ENCODE measurements around the gene GABRR1.

The GABRR1 gene

DNA sequence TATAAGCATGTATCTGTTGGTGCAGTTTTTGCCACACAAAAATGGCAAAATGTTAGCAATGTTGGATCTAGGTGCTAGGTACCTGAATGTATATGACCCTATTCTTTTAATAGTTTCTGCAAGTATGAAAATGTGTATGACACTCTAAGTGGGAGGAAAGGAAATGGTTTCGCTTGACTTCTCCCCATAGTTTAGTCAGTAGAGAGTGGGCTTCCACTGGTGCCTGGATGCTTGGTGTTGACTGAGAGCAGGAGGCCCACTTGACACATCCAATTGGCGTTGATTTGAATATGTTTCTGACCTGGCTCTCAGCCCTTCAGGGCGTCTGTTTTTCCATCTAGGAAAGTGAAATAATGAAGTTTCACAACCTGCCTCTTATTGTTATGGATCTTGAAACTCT, 41.8 kb upstream of the GABRR1 start:
- no CpG with 5 or more reads among the region's 3 CpGs for WGBS, 2 donors (ENCODE audit: extremely low coverage in 2 of 2, insufficient read length in 2 of 2, insufficient replicate concordance in 1 of 2)
- Histone ChIP-seq H3K9ac (ENCODE audit: low read depth, low read length, poor library complexity) (no peak overlapping the region), H3K9me3 (replicated peaks in 1 of 2; ENCODE audit: control insufficient read depth in 2 of 2, insufficient read depth in 1 of 2, low read depth in 1 of 2, low read length in 2 of 2) (no peaks in the 10 kb centered on the region), H2AK5ac (ENCODE audit: low read depth, low read length) (no peak overlapping the region), H4K91ac (ENCODE audit: low read depth, low read length, poor library complexity) (no peak overlapping the region), H2BK120ac (ENCODE audit: low read depth, low read length) (no peak overlapping the region), H2BK12ac (ENCODE audit: low read length) (no peak overlapping the region), H2BK5ac (ENCODE audit: low read length) (no peak overlapping the region), H3K27me3 (ENCODE audit: control insufficient read depth in 3 of 3, insufficient read depth in 3 of 3, low read depth in 1 of 3, low read length in 3 of 3) (no peaks in the 10 kb centered on the region), H3K27ac (replicated peaks; ENCODE audit: low read length) (no peak overlapping the region), H3K4me3 (ENCODE audit: low read length in 2 of 2) (no peak overlapping the region), H3K36me3 (replicated peaks in 1 of 2; ENCODE audit: control insufficient read depth in 2 of 2, insufficient read depth in 2 of 2, low read length in 2 of 2) (no peaks in the 10 kb centered on the region), H3K4me1 (ENCODE audit: control insufficient read depth in 2 of 2, insufficient read depth in 1 of 2, low read depth in 1 of 2, low read length in 2 of 2) (no peaks in the 10 kb centered on the region), H3K79me1 (ENCODE audit: low read depth, low read length) (no peaks in the 10 kb centered on the region), H3K14ac (ENCODE audit: low read length) (no peak overlapping the region), H3K4ac (ENCODE audit: low read length) (no peak overlapping the region), H3K4me2 (ENCODE audit: insufficient read depth, low read length, poor library complexity, severe bottlenecking) (no peak overlapping the region), H4K8ac (ENCODE audit: low read depth, low read length) (no peak overlapping the region), H3K23ac (ENCODE audit: low read depth, low read length, poor library complexity) (no peak overlapping the region), H2AFZ (ENCODE audit: low read length) (no peak overlapping the region), H2BK15ac (ENCODE audit: low read length) (no peak overlapping the region), H3K18ac (ENCODE audit: low read length) (no peak overlapping the region)
- no peak for DNase-seq (ENCODE audit: low spot score)

DNA sequence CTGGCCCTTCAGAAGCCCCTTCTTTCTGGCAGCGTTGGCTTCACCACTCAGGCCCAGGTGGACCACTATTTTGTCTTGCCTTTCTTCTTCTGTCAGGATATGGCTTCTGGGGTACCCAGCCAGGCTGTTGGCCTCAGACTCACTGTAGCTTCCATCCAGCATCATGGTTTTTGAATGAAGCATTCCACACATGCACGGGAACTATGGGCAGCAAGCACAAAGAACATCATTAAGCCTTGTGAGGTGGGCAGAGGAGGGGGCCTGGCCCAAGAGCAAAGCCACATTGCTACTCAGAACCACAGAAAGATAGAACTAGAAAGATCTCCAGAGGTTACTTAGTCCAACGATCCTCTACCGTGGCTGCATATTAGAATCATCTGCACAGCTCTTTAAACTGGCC, 40.6 kb upstream of the GABRR1 start:
- Histone ChIP-seq H3K4ac (ENCODE audit: low read length) (no peak overlapping the region), H3K14ac (ENCODE audit: low read length) (no peak overlapping the region), H3K27ac (replicated peaks; ENCODE audit: low read length) (no peak overlapping the region), H3K27me3 (ENCODE audit: control insufficient read depth in 3 of 3, insufficient read depth in 3 of 3, low read depth in 1 of 3, low read length in 3 of 3) (peaks cover 0 to 4% (median 0%) of the 10 kb centered on the region in 3 experiments), H2BK5ac (ENCODE audit: low read length) (no peak overlapping the region), H3K36me3 (replicated peaks in 1 of 2; ENCODE audit: control insufficient read depth in 2 of 2, insufficient read depth in 2 of 2, low read length in 2 of 2) (no peaks in the 10 kb centered on the region), H2AK5ac (ENCODE audit: low read depth, low read length) (no peak overlapping the region), H3K9me3 (replicated peaks in 1 of 2; ENCODE audit: control insufficient read depth in 2 of 2, insufficient read depth in 1 of 2, low read depth in 1 of 2, low read length in 2 of 2) (no peaks in the 10 kb centered on the region), H3K4me3 (ENCODE audit: low read length in 2 of 2) (no peak overlapping the region), H3K4me1 (ENCODE audit: control insufficient read depth in 2 of 2, insufficient read depth in 1 of 2, low read depth in 1 of 2, low read length in 2 of 2) (no peaks in the 10 kb centered on the region), H3K9ac (ENCODE audit: low read depth, low read length, poor library complexity) (no peak overlapping the region), H3K79me1 (ENCODE audit: low read depth, low read length) (no peaks in the 10 kb centered on the region), H2AFZ (ENCODE audit: low read length) (no peak overlapping the region), H3K18ac (ENCODE audit: low read length) (no peak overlapping the region), H4K91ac (ENCODE audit: low read depth, low read length, poor library complexity) (no peak overlapping the region), H2BK12ac (ENCODE audit: low read length) (no peak overlapping the region), H2BK15ac (ENCODE audit: low read length) (no peak overlapping the region), H3K4me2 (ENCODE audit: insufficient read depth, low read length, poor library complexity, severe bottlenecking) (no peak overlapping the region), H2BK120ac (ENCODE audit: low read depth, low read length) (no peak overlapping the region), H3K23ac (ENCODE audit: low read depth, low read length, poor library complexity) (no peak overlapping the region), H4K8ac (ENCODE audit: low read depth, low read length) (no peak overlapping the region)
- DNase-seq (ENCODE audit: low spot score) = no peak
- WGBS, 2 donors (ENCODE audit: extremely low coverage in 2 of 2, insufficient read length in 2 of 2, insufficient replicate concordance in 1 of 2) = no CpG with 5 or more reads among the region's 4 CpGs

DNA sequence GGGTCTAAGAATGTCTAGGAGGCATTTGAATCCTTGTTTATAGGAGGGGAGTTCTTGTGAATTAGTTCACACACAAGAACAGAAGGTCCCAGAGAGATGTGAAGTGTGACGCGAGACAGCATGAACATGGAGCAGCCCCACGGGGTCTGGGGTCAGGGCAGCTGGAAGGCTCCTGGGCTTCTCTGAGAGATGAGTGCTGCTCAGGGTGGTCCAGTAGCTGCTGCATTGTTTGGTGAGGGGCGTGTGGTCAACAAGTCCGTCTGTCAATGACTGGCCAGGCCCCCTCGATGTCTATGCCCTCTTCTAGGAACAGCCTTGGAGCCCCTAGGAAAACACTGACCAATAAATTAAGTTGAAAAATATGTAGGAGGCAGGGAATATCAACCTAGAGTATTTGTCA, 40.2 kb upstream of the GABRR1 start:
- Histone ChIP-seq H3K27me3 (ENCODE audit: control insufficient read depth in 3 of 3, insufficient read depth in 3 of 3, low read depth in 1 of 3, low read length in 3 of 3) (peaks cover 0 to 4% (median 0%) of the 10 kb centered on the region in 3 experiments), H3K23ac (ENCODE audit: low read depth, low read length, poor library complexity) (no peak overlapping the region), H3K14ac (ENCODE audit: low read length) (no peak overlapping the region), H2BK120ac (ENCODE audit: low read depth, low read length) (no peak overlapping the region), H4K8ac (ENCODE audit: low read depth, low read length) (no peak overlapping the region), H4K91ac (ENCODE audit: low read depth, low read length, poor library complexity) (no peak overlapping the region), H2BK5ac (ENCODE audit: low read length) (no peak overlapping the region), H3K27ac (replicated peaks; ENCODE audit: low read length) (no peak overlapping the region), H2BK15ac (ENCODE audit: low read length) (no peak overlapping the region), H3K79me1 (ENCODE audit: low read depth, low read length) (no peaks in the 10 kb centered on the region), H2BK12ac (ENCODE audit: low read length) (no peak overlapping the region), H3K4me3 (ENCODE audit: low read length in 2 of 2) (no peak overlapping the region), H2AFZ (ENCODE audit: low read length) (no peak overlapping the region), H3K4ac (ENCODE audit: low read length) (no peak overlapping the region), H3K18ac (ENCODE audit: low read length) (no peak overlapping the region), H3K9me3 (replicated peaks in 1 of 2; ENCODE audit: control insufficient read depth in 2 of 2, insufficient read depth in 1 of 2, low read depth in 1 of 2, low read length in 2 of 2) (no peaks in the 10 kb centered on the region), H2AK5ac (ENCODE audit: low read depth, low read length) (no peak overlapping the region), H3K4me1 (ENCODE audit: control insufficient read depth in 2 of 2, insufficient read depth in 1 of 2, low read depth in 1 of 2, low read length in 2 of 2) (no peaks in the 10 kb centered on the region), H3K36me3 (replicated peaks in 1 of 2; ENCODE audit: control insufficient read depth in 2 of 2, insufficient read depth in 2 of 2, low read length in 2 of 2) (no peaks in the 10 kb centered on the region), H3K4me2 (ENCODE audit: insufficient read depth, low read length, poor library complexity, severe bottlenecking) (no peak overlapping the region), H3K9ac (ENCODE audit: low read depth, low read length, poor library complexity) (no peak overlapping the region)
- WGBS, 2 donors (ENCODE audit: extremely low coverage in 2 of 2, insufficient read length in 2 of 2, insufficient replicate concordance in 1 of 2) = no CpG with 5 or more reads among the region's 6 CpGs
- no peak for DNase-seq (ENCODE audit: low spot score)

DNA sequence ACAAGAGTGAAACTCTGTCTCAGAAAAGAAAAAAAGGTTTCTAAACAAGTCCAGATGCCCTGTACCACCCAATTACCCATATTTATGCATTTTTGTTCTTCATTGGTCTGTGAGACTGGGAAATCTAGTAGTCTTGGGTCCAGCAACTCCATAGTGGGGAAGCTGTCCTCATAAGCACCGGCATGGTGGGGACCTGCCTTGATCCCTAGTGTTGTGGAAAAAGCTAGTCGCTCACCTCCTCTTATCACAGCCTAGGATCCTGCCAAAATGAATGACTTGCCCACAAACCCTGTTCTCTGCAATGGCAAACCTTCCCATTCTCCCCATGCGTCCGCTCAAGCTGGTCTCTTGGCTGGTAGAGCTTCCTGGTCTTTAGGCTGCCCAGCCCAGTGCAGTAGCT, 38.3 kb upstream of the GABRR1 start:
- no peak overlapping the region for H3K18ac ChIP-seq (ENCODE audit: low read length)
- H4K91ac ChIP-seq (ENCODE audit: low read depth, low read length, poor library complexity) = no peak overlapping the region
- H3K14ac ChIP-seq (ENCODE audit: low read length) = no peak overlapping the region
- H3K79me1 ChIP-seq (ENCODE audit: low read depth, low read length) = no peaks in the 10 kb centered on the region
- no peak overlapping the region for H3K4me2 ChIP-seq (ENCODE audit: insufficient read depth, low read length, poor library complexity, severe bottlenecking)
- no peak overlapping the region for H3K27ac ChIP-seq (replicated peaks; ENCODE audit: low read length)
- H2AK5ac ChIP-seq (ENCODE audit: low read depth, low read length) = no peak overlapping the region
- H3K4me3 ChIP-seq (ENCODE audit: low read length in 2 of 2) = no peak overlapping the region
- no peak overlapping the region for H2BK120ac ChIP-seq (ENCODE audit: low read depth, low read length)
- H2BK12ac ChIP-seq (ENCODE audit: low read length) = no peak overlapping the region
- no peak overlapping the region for H3K9ac ChIP-seq (ENCODE audit: low read depth, low read length, poor library complexity)
- no peak overlapping the region for H3K23ac ChIP-seq (ENCODE audit: low read depth, low read length, poor library complexity)
- no peak overlapping the region for H4K8ac ChIP-seq (ENCODE audit: low read depth, low read length)
- no peaks in the 10 kb centered on the region for H3K9me3 ChIP-seq (replicated peaks in 1 of 2; ENCODE audit: control insufficient read depth in 2 of 2, insufficient read depth in 1 of 2, low read depth in 1 of 2, low read length in 2 of 2)
- peaks cover 0 to 4% (median 0%) of the 10 kb centered on the region in 3 experiments for H3K27me3 ChIP-seq (ENCODE audit: control insufficient read depth in 3 of 3, insufficient read depth in 3 of 3, low read depth in 1 of 3, low read length in 3 of 3)
- H2BK15ac ChIP-seq (ENCODE audit: low read length) = no peak overlapping the region
- H3K36me3 ChIP-seq (replicated peaks in 1 of 2; ENCODE audit: control insufficient read depth in 2 of 2, insufficient read depth in 2 of 2, low read length in 2 of 2) = no peaks in the 10 kb centered on the region
- H2BK5ac ChIP-seq (ENCODE audit: low read length) = no peak overlapping the region
- no CpG with 5 or more reads among the region's 4 CpGs for WGBS, 2 donors (ENCODE audit: extremely low coverage in 2 of 2, insufficient read length in 2 of 2, insufficient replicate concordance in 1 of 2)
- no peak overlapping the region for H2AFZ ChIP-seq (ENCODE audit: low read length)
- H3K4ac ChIP-seq (ENCODE audit: low read length) = no peak overlapping the region
- no peak for DNase-seq (ENCODE audit: low spot score)
- H3K4me1 ChIP-seq (ENCODE audit: control insufficient read depth in 2 of 2, insufficient read depth in 1 of 2, low read depth in 1 of 2, low read length in 2 of 2) = peaks cover 0 to 4% of the 10 kb centered on the region in 2 donors

All from neuronal stem cell (in vitro differentiated cells).